Epithelial cell of proximal tubule (primary cell): Measurements from ENCODE around the gene SNX19. TPM values are rescaled to one million over a fixed set of nuclear protein-coding genes. Genes with fewer than 3 reads are reported as not detected.

Experiments
- DNase-seq: peaks from one replicate; pipeline ENCODE4 v3.0.0-alpha.2; 2011; ENCODE audit warnings: low read depth
- H3K4me3 ChIP-seq: 2 replicates; pipeline ENCODE4 v1.5.1; 2011; ENCODE audit warnings: low read depth, mild to moderate bottlenecking, low read length
- total RNA-seq: library from RNA; depleted of rRNA; stranded (reverse); fragments of >200 nt; gene quantifications from 2 replicates; pipeline ENCODE4 v1.2.3, GENCODE V29; 2015
- TF ChIP-seq, protein P1 (sequence below): conservative IDR thresholded peaks from 2 replicates; pipeline ENCODE4 v1.5.1; 2012; ENCODE audit warnings: low read depth, mild to moderate bottlenecking, low read length

The SNX19 gene, protein sequence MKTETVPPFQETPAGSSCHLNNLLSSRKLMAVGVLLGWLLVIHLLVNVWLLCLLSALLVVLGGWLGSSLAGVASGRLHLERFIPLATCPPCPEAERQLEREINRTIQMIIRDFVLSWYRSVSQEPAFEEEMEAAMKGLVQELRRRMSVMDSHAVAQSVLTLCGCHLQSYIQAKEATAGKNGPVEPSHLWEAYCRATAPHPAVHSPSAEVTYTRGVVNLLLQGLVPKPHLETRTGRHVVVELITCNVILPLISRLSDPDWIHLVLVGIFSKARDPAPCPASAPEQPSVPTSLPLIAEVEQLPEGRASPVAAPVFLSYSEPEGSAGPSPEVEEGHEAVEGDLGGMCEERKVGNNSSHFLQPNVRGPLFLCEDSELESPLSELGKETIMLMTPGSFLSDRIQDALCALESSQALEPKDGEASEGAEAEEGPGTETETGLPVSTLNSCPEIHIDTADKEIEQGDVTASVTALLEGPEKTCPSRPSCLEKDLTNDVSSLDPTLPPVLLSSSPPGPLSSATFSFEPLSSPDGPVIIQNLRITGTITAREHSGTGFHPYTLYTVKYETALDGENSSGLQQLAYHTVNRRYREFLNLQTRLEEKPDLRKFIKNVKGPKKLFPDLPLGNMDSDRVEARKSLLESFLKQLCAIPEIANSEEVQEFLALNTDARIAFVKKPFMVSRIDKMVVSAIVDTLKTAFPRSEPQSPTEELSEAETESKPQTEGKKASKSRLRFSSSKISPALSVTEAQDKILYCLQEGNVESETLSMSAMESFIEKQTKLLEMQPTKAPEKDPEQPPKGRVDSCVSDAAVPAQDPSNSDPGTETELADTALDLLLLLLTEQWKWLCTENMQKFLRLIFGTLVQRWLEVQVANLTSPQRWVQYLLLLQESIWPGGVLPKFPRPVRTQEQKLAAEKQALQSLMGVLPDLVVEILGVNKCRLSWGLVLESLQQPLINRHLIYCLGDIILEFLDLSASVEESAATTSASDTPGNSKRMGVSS
- total RNA-seq: 37.8 and 43.5 TPM in 2 replicates

DNA sequence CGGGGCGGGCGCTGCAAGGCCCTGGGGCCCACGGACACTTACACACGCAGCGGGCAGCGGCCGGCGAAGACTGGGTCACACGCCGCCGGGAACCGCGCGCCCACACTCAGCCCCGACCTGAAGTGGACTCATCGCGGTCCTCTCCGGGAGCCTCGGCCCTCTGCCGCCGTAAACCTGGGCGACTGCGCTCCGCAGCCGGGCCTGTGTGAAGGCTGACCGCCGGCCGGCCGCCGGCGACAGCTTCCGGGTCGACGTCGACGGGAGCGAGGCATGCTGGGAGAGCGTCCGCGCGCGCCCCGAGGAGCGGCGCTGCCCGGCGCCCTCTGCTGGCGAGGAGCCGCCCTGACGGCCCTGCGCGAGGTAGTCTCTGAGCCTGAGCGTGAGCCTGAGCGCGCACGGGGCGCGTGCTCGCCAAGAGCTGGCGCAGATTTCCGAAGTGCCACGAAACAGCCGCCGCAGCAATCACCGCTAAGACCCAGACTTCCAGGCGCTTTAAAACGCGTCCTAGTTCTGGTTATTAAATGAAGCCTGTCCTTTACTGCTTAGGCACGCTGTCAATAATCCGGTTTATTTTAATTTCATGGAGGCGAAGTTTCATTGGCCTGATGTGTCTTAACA is at the start of gene SNX19:
TSS of gene SNX19 (minus strand) at position 242 of the 618 bp plus-strand sequence. CDS start 540 bp downstream, outside the sequence.
- DNase-seq: no peak
- peak within 1 kb of the TSS; percentile 97 for H3K4me3 ChIP-seq
- TF ChIP-seq, protein P1, sequence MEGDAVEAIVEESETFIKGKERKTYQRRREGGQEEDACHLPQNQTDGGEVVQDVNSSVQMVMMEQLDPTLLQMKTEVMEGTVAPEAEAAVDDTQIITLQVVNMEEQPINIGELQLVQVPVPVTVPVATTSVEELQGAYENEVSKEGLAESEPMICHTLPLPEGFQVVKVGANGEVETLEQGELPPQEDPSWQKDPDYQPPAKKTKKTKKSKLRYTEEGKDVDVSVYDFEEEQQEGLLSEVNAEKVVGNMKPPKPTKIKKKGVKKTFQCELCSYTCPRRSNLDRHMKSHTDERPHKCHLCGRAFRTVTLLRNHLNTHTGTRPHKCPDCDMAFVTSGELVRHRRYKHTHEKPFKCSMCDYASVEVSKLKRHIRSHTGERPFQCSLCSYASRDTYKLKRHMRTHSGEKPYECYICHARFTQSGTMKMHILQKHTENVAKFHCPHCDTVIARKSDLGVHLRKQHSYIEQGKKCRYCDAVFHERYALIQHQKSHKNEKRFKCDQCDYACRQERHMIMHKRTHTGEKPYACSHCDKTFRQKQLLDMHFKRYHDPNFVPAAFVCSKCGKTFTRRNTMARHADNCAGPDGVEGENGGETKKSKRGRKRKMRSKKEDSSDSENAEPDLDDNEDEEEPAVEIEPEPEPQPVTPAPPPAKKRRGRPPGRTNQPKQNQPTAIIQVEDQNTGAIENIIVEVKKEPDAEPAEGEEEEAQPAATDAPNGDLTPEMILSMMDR: peak; percentile 88

DNA sequence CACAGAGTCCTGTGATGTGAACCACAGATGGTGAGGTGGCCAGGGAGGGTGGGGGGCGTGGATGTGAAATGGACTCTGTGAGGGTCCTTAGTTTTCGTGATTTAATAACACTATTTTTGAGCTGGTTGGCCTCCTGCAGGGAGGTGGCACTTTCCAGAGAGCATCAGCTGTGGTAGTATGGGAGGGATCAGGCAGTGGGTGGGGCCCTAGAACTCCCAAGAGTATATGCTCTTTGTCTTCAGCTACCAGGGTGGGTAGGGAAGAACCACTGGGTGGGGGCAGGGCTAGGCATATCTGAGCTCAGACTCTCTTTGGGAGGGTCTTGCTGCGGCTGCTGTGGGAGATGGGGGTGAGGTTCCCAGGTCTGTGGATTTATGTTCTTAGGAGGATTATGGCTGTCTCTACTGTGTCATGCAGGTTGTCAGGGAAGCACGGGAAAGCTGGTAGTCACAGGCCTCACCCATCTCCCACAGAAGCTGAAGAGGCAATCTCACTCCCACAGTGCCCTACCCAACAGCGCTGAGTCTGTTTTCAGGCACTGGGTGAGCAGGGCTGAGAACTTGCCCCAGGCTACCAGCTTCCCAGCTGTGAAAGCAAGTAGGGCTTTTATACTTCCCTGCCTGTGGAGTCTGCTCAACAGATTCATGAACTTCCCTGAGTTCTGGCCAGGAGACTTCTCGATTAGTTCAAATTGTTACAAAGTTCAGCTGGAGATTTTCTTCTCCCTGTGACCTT is 47.9 kb upstream of the SNX19 start:
- TF ChIP-seq, protein P1: no peak
- no peak for DNase-seq
- no peak overlapping the region for H3K4me3 ChIP-seq

DNA sequence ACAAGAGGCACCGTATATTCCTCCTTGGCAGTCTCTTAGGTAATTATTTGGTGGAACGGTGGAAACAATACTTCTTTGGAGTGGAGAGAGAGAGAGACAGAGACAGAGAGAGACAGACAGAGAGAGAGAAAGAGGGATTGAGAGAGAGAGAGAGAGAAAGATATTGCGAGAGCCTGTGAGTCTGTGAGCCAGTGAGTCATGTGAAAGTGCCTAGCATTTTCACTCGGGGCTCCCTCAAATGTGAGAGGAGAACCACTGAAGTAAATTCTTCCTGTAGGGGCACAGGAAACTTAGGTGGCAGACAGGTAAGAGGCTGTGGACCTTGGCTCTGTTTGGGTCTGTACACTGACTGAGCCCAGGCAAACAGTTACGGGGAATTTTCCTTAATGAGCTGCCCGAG is 31.6 kb upstream of the SNX19 start:
- no peak for DNase-seq
- TF ChIP-seq, protein P1: no peak
- no peak overlapping the region for H3K4me3 ChIP-seq

DNA sequence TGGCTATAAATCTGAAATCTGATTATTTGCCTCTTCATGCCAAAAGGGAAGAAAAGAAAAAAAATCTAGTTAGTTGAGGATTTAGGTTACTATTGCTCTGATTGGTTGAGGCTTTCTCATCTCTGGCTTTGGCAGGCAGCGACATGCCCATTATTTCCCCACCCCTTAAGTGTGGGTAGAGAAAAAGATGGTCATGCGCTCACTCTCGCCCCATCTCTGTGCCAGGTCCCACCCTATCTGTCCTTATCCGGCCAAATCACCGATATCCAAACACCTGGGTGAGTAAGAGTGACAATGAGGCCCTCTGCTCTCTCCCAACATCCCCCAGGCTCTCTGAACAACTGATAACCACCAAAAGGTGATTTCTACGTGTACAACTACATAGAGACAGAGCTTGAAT is 31.2 kb upstream of the SNX19 start:
- no peak for DNase-seq
- TF ChIP-seq, protein P1: no peak
- no peak overlapping the region for H3K4me3 ChIP-seq

DNA sequence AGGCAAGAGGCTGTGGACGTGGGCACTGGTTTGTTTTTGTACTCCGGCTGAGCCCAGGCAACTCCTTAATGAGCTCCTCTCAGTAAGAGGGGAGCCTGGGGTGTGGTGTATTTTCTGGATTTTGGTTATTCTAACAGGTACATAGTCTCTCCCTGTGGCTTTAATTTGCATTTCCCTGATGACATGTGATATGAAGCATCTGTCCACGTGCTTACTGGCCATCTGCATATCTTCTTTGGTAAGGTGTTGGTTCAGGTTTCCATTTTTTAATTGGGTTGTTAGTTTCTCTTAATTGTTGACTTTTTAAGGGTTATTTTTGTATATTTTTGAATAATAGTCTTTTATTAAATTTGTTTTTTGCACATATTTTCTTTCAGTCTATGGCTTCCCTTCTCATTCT is 30.8 kb upstream of the SNX19 start:
- no peak for DNase-seq
- TF ChIP-seq, protein P1: no peak
- H3K4me3 ChIP-seq: no peak overlapping the region

DNA sequence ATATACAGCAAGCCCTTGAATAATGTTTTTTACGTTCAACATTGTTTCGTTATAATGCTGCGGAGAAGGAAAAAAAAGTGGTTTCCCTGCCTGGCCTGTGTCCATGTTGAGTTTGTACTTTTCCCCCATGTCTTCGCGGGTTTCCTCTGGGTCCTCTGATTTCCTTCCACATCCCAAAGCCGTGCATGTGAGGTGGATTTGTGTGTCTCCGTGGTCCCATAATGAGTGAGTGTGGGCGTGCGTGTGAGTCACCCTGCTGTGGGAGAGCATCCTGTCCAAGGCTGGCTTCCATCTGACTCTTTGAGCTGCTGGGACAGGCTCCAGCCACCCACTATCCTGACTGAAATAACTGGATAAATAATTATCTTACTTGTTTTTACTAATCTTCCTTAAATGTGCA is 29.6 kb upstream of the SNX19 start:
- DNase-seq: no peak
- TF ChIP-seq, protein P1: no peak
- no peak overlapping the region for H3K4me3 ChIP-seq
